ENCODE measurements around the gene NFU1. TPM values are rescaled to one million over a fixed set of nuclear protein-coding genes. Genes with fewer than 3 reads are reported as not detected.

The NFU1 gene
- total and polyA plus RNA-seq, 9 of the 15 experiments (the other 6 are each of a cell fraction or from before 2014, with no cell fraction given), result 33.3 to 61.8 (median 53.7) TPM

DNA sequence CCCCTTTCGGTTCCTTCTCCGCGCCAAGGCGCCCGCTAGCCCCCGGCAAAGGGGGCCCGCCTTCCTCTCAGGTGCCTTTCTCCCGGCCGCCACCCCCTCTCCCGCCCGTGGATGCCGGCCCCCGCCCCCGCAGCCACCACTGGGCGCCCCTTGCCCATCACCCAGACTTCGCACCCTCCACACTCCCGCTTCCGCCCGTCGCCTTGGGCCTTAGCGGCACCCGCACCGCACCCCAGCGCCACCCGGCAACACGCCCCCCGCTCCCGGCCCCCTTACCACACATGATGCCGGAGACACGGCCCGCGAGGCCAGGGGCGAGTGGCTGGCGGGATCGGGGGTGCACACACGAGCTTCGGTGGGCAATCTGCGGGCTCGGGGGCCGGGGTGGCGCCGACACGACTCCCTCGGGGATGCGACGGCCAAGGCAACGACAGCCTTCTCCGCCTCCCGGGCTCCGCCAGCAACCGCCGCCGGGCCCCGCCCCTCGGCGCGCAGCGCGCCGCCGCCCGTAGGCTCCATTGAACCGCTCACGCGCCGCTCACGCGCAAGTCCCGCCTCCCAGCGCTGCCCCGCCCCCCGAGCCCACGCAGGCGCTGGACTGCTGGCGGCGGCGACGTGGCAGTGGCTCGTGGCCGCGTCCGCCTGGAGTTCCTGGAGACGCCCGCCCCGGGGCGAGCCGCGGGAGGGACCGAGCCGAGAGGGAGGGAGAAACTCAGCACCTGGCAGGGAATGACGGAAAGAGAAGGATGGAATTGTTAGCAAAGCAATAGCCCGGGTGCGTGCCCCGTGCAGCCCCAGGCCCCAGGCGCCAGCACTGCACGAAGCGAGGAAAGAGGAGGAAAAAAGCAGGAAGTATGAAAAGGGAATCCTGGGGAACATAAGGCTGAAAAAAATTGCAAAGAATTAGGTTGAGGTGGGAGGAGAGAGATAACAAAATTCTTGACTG lies 50.2 kb downstream of the NFU1 start, which contains the start of gene GFPT1 (continued):
- TF ChIP-seq YY1 (IDR thresholded peaks at IDR 0.05; ENCODE audit: borderline replicate concordance in 1 of 3, control insufficient read depth in 1 of 3, extremely low read depth in 1 of 3, insufficient read depth in 3 of 3, insufficient read length in 1 of 3, insufficient replicate concordance in 2 of 3, low read depth in 1 of 3, low read length in 2 of 3) (peak in 2 of 3 experiments; percentile 64 to 70), NONO (IDR thresholded peaks at IDR 0.05; ENCODE audit: low read depth in 2 of 2, low read length in 1 of 2) (peak; percentile 33 to 75; a peak in 2 of 4 replicates), NFIC (IDR thresholded peaks at IDR 0.05) (peak; percentile 33), RBM17 (IDR thresholded peaks at IDR 0.05; ENCODE audit: borderline replicate concordance, low read depth, low read length) (no peak), CREM (IDR thresholded peaks at IDR 0.05; ENCODE audit: low read depth) (peak; percentile 79), SRF (CRISPR knock-in tag; IDR thresholded peaks at IDR 0.05) (peak in 1 of 2 experiments; percentile 54; a peak in 1 of 4 replicates), KLF1 (tag; IDR thresholded peaks at IDR 0.05) (peak; percentile 67; the same call in 1 of the 2 replicates), KDM4B (IDR thresholded peaks at IDR 0.05; ENCODE audit: borderline replicate concordance in 2 of 2, low read depth in 1 of 2) (no peak), FOXJ3 (CRISPR knock-in tag; IDR thresholded peaks at IDR 0.05) (no peak), OTX1 (CRISPR knock-in tag; IDR thresholded peaks at IDR 0.05) (0 out of 2 replicates have a peak, but pooled peaks have one; percentile 68), TCFL5 (CRISPR knock-in tag; conservative IDR thresholded peaks at IDR 0.05) (no peak), RCOR1 (IDR thresholded peaks at IDR 0.05; ENCODE audit: borderline replicate concordance in 1 of 2, low read depth in 2 of 2, low read length in 2 of 2) (peak in 1 of 2 experiments; percentile 21; a peak in 1 of 4 replicates), MYC (IDR thresholded peaks at IDR 0.05; ENCODE audit: low read depth, low read length) (peak; percentile 94), MYC (CRISPR knock-in tag; IDR thresholded peaks at IDR 0.05; ENCODE audit: borderline replicate concordance, low read depth) (no peak), KLF16 (IDR thresholded peaks at IDR 0.05) (no peak), POLR2A (conservative IDR thresholded peaks at IDR 0.05) (peak; percentile 94), FOXO4 (CRISPR knock-in tag; IDR thresholded peaks at IDR 0.05) (no peak), ADNP (tag; IDR thresholded peaks at IDR 0.05) (no peak), POLR3G (IDR thresholded peaks at IDR 0.05; ENCODE audit: extremely low read depth, insufficient read length, insufficient replicate concordance) (no peak), KDM5B (IDR thresholded peaks at IDR 0.05; ENCODE audit: insufficient replicate concordance, low read depth, low read length) (peak; percentile 75)
- TF ChIP-seq, protein P1, sequence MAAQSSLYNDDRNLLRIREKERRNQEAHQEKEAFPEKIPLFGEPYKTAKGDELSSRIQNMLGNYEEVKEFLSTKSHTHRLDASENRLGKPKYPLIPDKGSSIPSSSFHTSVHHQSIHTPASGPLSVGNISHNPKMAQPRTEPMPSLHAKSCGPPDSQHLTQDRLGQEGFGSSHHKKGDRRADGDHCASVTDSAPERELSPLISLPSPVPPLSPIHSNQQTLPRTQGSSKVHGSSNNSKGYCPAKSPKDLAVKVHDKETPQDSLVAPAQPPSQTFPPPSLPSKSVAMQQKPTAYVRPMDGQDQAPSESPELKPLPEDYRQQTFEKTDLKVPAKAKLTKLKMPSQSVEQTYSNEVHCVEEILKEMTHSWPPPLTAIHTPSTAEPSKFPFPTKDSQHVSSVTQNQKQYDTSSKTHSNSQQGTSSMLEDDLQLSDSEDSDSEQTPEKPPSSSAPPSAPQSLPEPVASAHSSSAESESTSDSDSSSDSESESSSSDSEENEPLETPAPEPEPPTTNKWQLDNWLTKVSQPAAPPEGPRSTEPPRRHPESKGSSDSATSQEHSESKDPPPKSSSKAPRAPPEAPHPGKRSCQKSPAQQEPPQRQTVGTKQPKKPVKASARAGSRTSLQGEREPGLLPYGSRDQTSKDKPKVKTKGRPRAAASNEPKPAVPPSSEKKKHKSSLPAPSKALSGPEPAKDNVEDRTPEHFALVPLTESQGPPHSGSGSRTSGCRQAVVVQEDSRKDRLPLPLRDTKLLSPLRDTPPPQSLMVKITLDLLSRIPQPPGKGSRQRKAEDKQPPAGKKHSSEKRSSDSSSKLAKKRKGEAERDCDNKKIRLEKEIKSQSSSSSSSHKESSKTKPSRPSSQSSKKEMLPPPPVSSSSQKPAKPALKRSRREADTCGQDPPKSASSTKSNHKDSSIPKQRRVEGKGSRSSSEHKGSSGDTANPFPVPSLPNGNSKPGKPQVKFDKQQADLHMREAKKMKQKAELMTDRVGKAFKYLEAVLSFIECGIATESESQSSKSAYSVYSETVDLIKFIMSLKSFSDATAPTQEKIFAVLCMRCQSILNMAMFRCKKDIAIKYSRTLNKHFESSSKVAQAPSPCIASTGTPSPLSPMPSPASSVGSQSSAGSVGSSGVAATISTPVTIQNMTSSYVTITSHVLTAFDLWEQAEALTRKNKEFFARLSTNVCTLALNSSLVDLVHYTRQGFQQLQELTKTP (IDR thresholded peaks at IDR 0.05; ENCODE audit: low read depth in 1 of 2, partially characterized antibody in 2 of 2), result peak in 1 of 2 experiments; percentile 26

Data from K562 (cell line).